Gastrocnemius medialis (tissue), 4 donors: ENCODE results near the gene RBBP8. TPM values are rescaled to one million over a fixed set of nuclear protein-coding genes. Genes with fewer than 3 reads are reported as not detected.

ENCODE experiments used
- ATAC-seq, 2 donors: fragments of 150-250 bp; one replicate each; pipeline ENCODE4 v1.9.1; 2016
- DNase-seq, 2 donors: peaks; one replicate each; pipeline ENCODE4 v3.0.0-alpha.2; 2019
- H3K27ac ChIP-seq, 4 donors: fragments of 200-600 bp; sonication (generic); 1 replicate in 1 of 4; 2 replicates in 3 of 4; pipeline ENCODE4 v1.5.1; 2016 to 2018; ENCODE audit warnings: mild to moderate bottlenecking in 2 of 4, moderate library complexity in 1 of 4
- H3K27me3 ChIP-seq, 3 donors: fragments of 200-600 bp; sonication (generic) in 2 of 3; 1 replicate in 1 of 3; 2 replicates in 2 of 3; pipeline versions ENCODE4 v1.5.1 to v1.6.0; 2016 to 2019; ENCODE audit warnings: mild to moderate bottlenecking in 1 of 3, moderate library complexity in 1 of 3
- H3K36me3 ChIP-seq, 2 donors: fragments of 200-600 bp; sonication (generic) in 1 of 2; one replicate each; pipeline ENCODE4 v1.5.1; 2017 to 2018
- H3K4me1 ChIP-seq, 2 donors: fragments of 200-600 bp; sonication (generic) in 1 of 2; one replicate each; pipeline ENCODE4 v1.5.1; 2016 to 2017; ENCODE audit warnings: mild to moderate bottlenecking in 2 of 2
- H3K4me3 ChIP-seq, 4 donors: fragments of 200-600 bp; sonication (generic) in 3 of 4; 1 replicate in 1 of 4; 2 replicates in 3 of 4; pipeline ENCODE4 v1.5.1; 2016 to 2019; ENCODE audit warnings: mild to moderate bottlenecking in 2 of 4
- H3K9me3 ChIP-seq, 3 donors: fragments of 200-600 bp; sonication (generic) in 2 of 3; 1 replicate in 1 of 3; 2 replicates in 2 of 3; pipeline ENCODE4 v1.5.1; 2016 to 2019
- POLR2A ChIP-seq, 2 donors: fragments of 450-650 bp; IDR thresholded peaks; one replicate each; pipeline ENCODE4 v1.6.1; 2017; ENCODE audit warnings: antibody characterized with exemption in 2 of 2, mild to moderate bottlenecking in 2 of 2, moderate library complexity in 2 of 2
- in situ Hi-C, 4 donors: fragments of 200-750 bp; cut with MboI; loops; one replicate each; pipeline versions ENCODE4 v1.15.0 to v1.8.0; 2017; ENCODE audit warnings: low sequenced_read_pairs in 4 of 4
- intact Hi-C: fragments of 100-400 bp; cut with DNase I; formaldehyde crosslinking; loops from one replicate; pipeline ENCODE4 v1.15.1; 2023; ENCODE audit warnings: low total_unique reads
- total RNA-seq, 4 donors: library from RNA; depleted of rRNA; stranded (reverse); fragments of >200 nt; gene quantifications; one replicate each; pipeline versions ENCODE4 v1.1.0 to v1.2.3, GENCODE V29; 2016
- TF ChIP-seq, protein P1 (sequence below), 5 experiments: fragments of 450-650 bp in 3 of 5; fragments of 200-600 bp in 2 of 5; sonication (generic) in 2 of 5; IDR thresholded peaks in 4 of 5; conservative IDR thresholded peaks in 1 of 5; 1 replicate in 4 of 5; 2 replicates in 1 of 5; pipeline ENCODE4 v1.5.1; 2016 to 2019; ENCODE audit warnings: antibody characterized with exemption in 5 of 5, mild to moderate bottlenecking in 3 of 5, moderate library complexity in 3 of 5

Gene RBBP8
- total RNA-seq, 4 donors from 2014 or later = 1.3 to 4.7 (median 1.7) TPM

DNA sequence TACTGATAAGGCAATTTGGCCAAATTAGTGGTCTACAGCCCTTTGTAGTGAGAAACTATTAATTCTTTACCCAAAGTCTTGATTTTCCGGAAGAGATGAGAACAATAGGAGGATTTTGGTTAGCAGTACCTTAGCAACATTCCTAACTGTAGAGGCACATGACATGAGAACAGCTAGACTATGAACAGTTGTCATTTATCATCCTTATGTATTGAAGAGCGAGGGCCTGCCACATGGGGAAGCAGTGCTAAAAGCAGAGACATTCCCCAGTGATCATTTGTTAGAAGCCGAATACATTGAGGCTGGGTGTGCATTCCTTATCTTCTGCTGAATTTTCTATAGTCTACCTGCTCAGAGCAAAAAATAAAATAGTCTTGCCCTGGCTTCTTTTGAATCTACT is 65.2 kb downstream of the RBBP8 start:
- Histone ChIP-seq H3K36me3 (no peaks in the 10 kb centered on the region), H3K9me3 (no peaks in the 10 kb centered on the region), H3K27me3 (no peaks in the 10 kb centered on the region), H3K4me1 (no peaks in the 10 kb centered on the region), H3K27ac (no peak overlapping the region), H3K4me3 (no peak overlapping the region)
- DNase-seq = no peak
- in situ Hi-C loops = loop anchor here in 1 of 4 donors (25.0 kb wide), 1 partner anchor 211 kb away; no protein-coding TSS in a partner anchor
- TF ChIP-seq POLR2A (IDR thresholded peaks at IDR 0.05) = no peak
- TF ChIP-seq, protein P1, sequence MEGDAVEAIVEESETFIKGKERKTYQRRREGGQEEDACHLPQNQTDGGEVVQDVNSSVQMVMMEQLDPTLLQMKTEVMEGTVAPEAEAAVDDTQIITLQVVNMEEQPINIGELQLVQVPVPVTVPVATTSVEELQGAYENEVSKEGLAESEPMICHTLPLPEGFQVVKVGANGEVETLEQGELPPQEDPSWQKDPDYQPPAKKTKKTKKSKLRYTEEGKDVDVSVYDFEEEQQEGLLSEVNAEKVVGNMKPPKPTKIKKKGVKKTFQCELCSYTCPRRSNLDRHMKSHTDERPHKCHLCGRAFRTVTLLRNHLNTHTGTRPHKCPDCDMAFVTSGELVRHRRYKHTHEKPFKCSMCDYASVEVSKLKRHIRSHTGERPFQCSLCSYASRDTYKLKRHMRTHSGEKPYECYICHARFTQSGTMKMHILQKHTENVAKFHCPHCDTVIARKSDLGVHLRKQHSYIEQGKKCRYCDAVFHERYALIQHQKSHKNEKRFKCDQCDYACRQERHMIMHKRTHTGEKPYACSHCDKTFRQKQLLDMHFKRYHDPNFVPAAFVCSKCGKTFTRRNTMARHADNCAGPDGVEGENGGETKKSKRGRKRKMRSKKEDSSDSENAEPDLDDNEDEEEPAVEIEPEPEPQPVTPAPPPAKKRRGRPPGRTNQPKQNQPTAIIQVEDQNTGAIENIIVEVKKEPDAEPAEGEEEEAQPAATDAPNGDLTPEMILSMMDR (IDR thresholded peaks at IDR 0.05 in 4 of 5, conservative IDR thresholded peaks at IDR 0.05 in 1 of 5) = no peak
- intact Hi-C loops = no loop called here
- no peak for ATAC-seq

DNA sequence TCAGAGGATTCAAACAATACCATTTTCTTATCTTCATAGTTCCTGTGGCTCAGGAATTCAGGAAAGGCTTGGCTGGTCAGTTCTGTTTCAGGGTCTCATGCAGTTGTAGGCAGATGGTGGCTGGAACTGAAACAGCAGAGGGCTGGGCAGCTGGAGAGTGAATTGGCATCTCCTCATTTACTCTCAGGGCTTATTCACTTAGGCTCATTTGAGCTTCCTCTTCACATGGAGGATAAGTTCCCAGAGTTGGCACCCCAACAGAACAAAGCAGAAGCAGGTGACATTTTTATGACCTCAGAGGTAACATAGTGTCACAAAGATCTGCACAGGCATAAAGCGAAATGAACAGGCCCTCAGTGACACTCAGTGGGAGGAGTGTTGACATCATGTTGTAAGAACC is 66.1 kb downstream of the RBBP8 start:
- TF ChIP-seq, protein P1 (IDR thresholded peaks at IDR 0.05 in 4 of 5, conservative IDR thresholded peaks at IDR 0.05 in 1 of 5) = no peak
- no peaks in the 10 kb centered on the region for H3K9me3 ChIP-seq
- no peaks in the 10 kb centered on the region for H3K36me3 ChIP-seq
- intact Hi-C loops = no loop called here
- no peak overlapping the region for H3K4me3 ChIP-seq
- H3K27me3 ChIP-seq = no peaks in the 10 kb centered on the region
- DNase-seq (no peak), ATAC-seq (no peak)
- H3K4me1 ChIP-seq = no peaks in the 10 kb centered on the region
- H3K27ac ChIP-seq = no peak overlapping the region
- in situ Hi-C loops = loop anchor here in 1 of 4 donors (25.0 kb wide), 1 partner anchor 212 kb away; no protein-coding TSS in a partner anchor

DNA sequence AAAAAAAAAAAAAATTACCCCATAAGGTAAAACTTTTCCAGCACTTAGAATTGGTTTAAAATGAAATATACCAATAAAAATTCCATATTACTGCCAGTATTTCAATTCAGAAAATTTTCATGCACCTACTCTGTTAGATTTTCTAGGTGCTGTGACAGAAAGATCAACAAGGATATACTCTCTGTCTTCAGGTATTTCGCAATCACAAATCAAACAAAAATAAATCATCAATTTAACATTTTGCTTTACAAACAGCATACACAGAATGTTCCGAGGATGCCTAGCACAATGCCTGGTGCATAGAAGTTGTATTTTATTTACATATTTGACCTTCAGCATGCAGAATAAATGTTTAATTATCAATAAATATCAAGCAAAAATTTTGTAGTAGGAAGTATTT is 66.5 kb downstream of the RBBP8 start:
- Histone ChIP-seq H3K4me3 (no peak overlapping the region), H3K27ac (no peak overlapping the region), H3K36me3 (no peaks in the 10 kb centered on the region), H3K27me3 (no peaks in the 10 kb centered on the region), H3K9me3 (no peaks in the 10 kb centered on the region), H3K4me1 (no peaks in the 10 kb centered on the region)
- intact Hi-C loops (no loop called here), in situ Hi-C loops (loop anchor here in 1 of 4 donors (25.0 kb wide), 1 partner anchor 212 kb away; no protein-coding TSS in a partner anchor)
- DNase-seq (no peak), ATAC-seq (no peak)
- TF ChIP-seq, protein P1 (IDR thresholded peaks at IDR 0.05 in 4 of 5, conservative IDR thresholded peaks at IDR 0.05 in 1 of 5) = no peak
- no peak for TF ChIP-seq POLR2A (IDR thresholded peaks at IDR 0.05)

DNA sequence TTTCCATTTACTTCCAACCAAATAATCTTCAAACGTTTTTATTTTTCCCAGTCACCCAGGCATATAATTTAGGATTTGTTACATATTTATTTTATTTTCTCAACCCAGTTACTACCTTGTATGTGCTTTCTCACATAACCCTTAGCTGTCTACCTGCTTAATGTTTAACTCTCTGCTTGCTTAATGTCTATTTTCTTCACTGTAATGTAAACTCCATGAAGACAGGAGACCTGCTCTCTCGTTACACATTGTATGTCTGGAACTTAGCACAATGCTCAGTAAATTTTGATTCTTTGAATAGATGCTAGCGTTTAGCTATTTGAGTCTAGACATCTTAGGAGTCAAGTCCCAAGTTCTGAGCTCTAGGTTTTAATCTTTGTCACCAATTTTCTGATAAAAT is 70.2 kb downstream of the RBBP8 start:
- in situ Hi-C loops = no loop called here
- H3K4me3 ChIP-seq = no peak overlapping the region
- H3K36me3 ChIP-seq = no peaks in the 10 kb centered on the region
- no peaks in the 10 kb centered on the region for H3K27me3 ChIP-seq
- no peak overlapping the region for H3K27ac ChIP-seq
- H3K9me3 ChIP-seq = no peaks in the 10 kb centered on the region
- ATAC-seq (no peak), DNase-seq (no peak)
- TF ChIP-seq, protein P1 (IDR thresholded peaks at IDR 0.05 in 4 of 5, conservative IDR thresholded peaks at IDR 0.05 in 1 of 5) = no peak
- no peak for TF ChIP-seq POLR2A (IDR thresholded peaks at IDR 0.05)
- intact Hi-C loops = no loop called here
- no peaks in the 10 kb centered on the region for H3K4me1 ChIP-seq

DNA sequence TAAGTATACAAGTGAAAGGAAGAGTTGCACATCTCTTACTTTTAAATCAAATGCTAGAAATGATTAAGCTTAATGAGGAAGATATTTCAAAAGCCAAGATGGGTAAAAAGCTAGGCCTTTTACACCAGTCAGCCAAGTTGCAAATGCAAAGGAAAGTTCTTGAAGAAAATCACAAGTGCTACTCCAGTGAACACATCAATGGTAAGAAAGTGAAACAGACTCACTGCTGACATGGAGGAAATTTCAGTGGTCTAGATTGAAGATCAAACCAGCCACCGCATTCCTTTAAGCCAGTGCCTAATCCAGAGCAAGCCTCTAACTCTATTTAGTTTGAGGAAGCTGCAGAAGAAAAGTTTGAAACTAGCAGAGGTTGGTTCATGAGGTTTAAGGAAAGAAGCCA is 79.1 kb downstream of the RBBP8 start:
- Histone ChIP-seq H3K27ac (no peak overlapping the region), H3K27me3 (no peaks in the 10 kb centered on the region), H3K4me1 (no peaks in the 10 kb centered on the region), H3K4me3 (no peak overlapping the region), H3K9me3 (no peaks in the 10 kb centered on the region), H3K36me3 (no peaks in the 10 kb centered on the region)
- TF ChIP-seq, protein P1 (IDR thresholded peaks at IDR 0.05 in 4 of 5, conservative IDR thresholded peaks at IDR 0.05 in 1 of 5) = no peak
- TF ChIP-seq POLR2A (IDR thresholded peaks at IDR 0.05) = no peak
- ATAC-seq (no peak), DNase-seq (no peak)
- in situ Hi-C loops (no loop called here), intact Hi-C loops (no loop called here)
